NCI-H2196 (cell line): ENCODE results near the gene TTLL6.
"Not testable (repeated sequence)": the region's sequence is repeated elsewhere in the genome, so short reads cannot be mapped to it uniquely, and the experiment has no call there.

Experiments used
- DNase-seq: peaks from one replicate; lab custom pipeline; 2025; ENCODE audit not compliant: unreplicated experiment; lab: John Stamatoyannopoulos, UW

TTLL6 gene

DNA sequence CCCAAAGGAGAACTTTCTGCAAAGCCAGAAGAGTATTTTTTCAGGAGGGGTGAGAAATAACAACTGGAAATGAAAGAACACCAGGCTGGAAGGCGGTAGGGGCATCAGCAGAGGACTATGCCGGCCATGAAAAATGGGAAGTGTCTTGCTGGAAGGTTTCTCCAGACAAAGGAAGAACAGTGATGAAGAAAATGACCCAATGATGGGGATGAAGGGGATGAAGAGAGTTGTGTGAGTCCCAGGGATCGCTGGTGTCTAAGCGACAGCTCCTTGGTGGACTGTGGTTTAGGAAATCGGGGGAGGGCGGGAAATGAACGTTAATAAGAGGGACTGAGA, 623 bp downstream of the TTLL6 start:
- DNase-seq: peak; percentile 35

- DNase-seq: no peak
Measured at GRCh38 chr17:48815311-48815710, 1.7 kb downstream of the TTLL6 start.

DNA sequence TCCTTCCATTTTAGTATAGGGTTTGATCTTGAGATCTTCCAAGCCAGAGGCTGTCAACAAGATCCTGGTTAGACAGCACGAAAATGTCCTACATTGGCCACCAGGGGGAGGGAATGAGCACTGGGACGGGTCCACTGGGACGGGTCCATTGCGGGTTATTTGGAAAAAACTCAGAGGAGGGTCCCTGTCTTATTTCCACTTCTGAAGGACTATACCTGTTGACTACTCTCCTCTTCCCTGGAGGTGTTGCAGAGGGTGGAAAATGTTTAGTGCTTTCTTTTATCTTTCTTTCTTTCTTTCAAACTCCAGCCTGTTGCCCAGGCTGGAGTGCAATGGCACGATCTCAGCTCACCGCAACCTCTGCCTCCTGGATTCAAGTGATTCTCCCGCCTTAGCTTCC, 2.5 kb downstream of the TTLL6 start:
- DNase-seq: peak; percentile 19

GRCh38 chr17:48812001-48812400, 5.0 kb downstream of the TTLL6 start:
- no peak for DNase-seq

- DNase-seq: no peak
Measured at GRCh38 chr17:48809182-48809581, 7.8 kb downstream of the TTLL6 start.

GRCh38 chr17:48804936-48805411, 12.1 kb downstream of the TTLL6 start:
- DNase-seq: peak; percentile 74

DNA sequence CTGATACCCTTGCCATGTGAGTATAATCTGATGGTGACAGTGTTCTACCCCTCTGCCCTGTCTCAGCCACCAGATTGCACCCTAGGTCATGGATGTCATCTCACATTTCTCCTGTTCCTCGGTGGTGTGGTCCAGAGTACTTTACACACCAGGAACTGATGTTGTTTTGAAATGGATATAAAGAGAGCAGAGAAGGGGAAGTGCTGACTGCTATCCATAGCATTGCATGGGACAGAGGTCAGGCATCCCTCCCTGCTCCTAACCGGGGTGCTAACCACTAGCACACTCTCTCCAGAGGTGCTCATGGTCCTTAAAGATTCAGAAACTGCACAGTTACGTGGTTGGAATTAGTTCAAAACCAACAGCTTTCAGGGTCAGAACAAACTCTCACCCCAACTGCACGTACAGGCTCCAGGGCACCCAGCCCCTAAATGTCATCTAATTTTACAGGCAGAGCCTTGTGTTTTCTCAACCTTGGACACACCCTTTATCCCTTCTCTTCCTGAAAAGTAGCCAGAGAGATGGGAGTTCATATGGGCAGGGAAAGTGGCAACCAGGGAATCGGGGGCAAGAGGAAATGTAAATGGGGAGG, 16.3 kb downstream of the TTLL6 start:
- DNase-seq: no peak

- no peak for DNase-seq
Measured at GRCh38 chr17:48799069-48799723, 17.8 kb downstream of the TTLL6 start.

- DNase-seq: not testable (repeated sequence)
Measured at GRCh38 chr17:48796163-48796522, 20.9 kb downstream of the TTLL6 start.

DNA sequence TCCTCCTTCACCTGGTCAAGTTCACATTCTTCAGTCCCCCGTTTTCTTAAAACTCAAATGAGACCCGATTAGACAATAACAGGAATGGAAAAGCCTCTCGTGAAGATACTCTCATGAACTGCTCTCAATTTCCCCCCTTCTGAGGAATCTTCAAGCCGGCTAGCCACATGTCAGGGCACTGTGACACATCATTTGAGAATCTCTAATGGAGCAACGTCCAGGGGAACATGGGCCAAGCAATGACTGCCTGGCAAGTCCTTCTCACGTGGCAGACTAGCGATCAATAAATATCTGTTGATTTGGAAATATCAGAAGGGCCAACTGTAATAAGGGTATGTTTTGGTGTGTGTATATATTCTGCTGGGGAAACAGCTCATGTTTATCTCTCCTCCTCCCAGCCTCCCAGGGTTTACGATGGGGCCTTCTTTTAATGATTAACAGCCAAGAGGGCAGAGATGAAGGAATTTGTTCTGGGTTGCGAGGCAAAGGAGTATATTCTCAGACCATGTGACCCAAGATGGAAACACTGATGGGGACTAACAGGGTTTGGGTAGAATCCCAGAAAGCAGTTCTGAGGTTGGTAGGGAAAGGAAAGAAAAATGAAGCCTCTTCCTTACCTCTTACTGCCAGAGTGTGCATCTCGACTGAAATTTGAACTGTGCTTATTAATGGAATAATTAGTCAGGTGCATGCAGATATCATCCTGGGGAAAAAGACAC, 21.4 kb downstream of the TTLL6 start:
- DNase-seq: no peak

GRCh38 chr17:48792033-48792798, 24.8 kb downstream of the TTLL6 start:
- DNase-seq: no peak

DNA sequence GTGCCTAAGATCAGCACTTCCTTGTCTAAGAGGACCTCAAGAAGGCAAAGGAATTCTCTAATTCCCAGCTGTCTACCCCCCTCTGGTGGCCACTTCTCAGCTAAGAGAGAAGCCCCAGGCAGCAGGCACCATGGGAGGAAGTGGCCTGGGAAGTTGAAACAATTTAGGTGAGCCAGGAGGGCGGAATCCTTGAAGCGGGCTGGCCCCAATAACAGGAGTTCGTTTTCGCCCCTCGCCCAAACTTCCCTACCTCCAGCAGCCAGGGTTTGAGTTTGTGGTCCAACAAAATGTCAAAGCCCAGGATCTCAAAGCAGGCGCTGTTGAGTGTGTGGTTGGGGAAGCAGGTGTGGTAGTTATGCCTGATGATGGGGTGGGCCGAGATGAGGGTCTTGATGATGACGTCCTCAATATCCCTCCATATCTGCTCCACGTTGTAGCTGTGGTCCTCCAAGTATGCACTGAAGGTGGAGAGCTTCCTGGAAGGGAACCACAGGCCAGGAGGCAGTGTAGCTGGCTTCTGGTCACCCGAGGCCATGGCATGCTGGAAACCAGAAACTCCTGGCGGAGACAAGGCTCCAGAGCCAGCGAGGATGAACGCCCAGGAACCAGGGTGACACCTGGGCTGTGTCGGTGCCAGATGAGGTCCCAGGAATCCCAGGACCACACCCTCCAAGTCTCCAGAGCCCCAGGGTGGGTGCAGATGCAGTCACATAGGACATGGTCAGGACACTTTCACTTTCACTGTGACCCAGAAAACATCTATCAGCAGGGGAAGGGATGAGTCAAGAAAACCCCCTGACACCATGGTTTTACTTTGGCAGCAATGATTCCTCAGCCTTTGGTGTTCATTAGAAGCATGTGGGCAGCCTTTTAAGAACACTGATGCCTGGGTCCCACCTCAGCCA, 25.6 kb downstream of the TTLL6 start:
- peak; percentile 86 for DNase-seq

DNA sequence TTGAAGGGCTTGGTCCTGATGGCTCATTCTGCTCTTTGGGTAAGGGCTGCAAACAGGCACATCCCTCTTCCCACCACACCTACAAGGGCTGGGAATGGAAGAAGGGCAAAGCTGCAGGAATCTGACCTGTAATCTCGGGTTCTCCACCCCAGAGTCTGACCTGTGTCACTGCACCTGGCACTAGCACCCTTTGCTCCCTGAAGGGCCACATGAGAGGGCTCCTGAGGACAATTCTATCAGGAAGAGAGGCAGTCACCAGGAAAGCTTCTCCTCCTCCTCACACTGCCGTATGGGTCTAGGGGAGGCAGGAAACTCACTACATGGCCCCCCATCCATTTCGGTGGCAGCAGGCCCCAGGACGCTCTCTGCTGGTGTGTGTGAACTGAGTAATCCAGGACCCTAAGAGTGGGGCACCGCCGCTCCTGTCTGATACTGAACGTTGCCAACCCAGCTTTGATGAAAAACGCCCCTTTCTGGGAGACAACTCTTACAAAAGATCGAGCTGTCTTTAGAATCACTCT, 26.4 kb downstream of the TTLL6 start:
- no peak for DNase-seq

DNA sequence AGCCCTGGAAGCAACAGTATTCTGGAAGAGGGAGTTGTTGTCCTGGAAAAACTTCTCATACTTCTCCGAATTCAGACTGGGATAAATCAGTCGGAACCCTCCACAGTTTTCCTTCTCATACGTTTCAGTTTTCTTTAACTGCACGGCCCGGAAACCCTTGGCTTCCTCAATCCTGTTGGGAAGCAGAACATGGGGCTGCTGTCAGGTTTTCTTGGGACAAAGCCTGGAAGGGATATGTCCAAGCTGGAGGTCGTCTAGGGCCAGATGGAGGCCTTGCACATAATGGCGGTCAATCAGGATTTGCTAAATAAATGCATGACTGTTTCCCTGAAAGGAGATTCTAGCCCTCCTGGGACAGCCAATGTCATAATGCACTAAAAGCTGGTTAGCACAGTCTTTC, 29.2 kb downstream of the TTLL6 start:
- no peak for DNase-seq

DNA sequence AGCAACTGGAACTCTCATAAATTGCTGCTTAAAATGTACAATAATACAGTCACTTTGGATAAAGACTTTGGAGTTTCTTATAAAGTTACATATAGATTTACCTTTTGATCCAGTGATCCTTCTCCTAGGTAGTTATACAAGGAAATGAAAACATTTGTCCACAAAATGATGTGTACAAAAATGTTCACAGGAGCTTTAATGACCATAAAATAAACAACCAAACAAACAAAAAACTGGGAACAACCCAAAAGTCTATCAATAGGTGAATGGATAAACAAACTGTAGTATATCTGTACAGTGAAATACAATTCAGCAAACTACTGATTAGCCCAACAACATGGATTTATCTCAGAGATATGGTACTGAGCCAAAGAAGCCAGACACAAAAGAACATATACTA, 37.6 kb downstream of the TTLL6 start:
- no peak for DNase-seq

DNA sequence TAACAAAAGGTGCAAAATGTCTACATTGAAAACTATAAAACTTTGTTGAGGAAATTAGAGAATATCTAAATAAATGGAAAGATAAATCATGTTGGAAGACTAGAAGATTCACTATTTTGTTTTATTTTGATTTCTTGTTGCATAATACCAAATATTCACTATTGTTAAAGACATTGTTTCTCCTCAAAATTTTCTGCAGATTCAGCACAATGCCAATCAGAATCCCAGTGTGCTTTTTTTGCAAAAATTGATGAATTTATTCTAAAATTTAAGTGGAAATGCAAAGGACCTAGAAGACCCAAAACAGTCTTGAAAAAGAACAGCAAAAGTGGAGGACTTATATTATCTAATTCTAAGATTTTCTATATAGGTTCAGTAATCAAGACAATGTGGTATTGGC, 40.4 kb downstream of the TTLL6 start:
- no peak for DNase-seq

- DNase-seq: no peak
Measured at GRCh38 chr17:48773245-48773644, 43.8 kb downstream of the TTLL6 start.

DNA sequence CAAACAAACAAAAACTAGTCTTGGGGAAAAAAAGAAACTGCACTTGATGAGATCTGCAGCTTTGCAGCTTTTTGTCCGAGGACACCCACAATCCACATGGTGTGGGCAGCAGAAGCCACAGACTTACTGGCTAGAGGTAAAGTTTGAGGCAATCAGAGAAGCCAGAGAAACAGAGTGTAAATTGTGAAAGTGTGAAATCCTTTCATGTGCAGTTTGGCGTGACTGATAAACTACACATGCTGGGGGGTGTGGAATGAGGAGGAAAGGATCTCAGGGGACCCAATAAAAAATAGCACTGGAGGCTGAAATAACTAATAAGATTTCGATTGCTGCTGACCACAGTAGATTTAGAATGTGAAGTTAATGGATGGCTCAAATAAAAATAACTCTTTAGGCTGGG, 46.1 kb downstream of the TTLL6 start:
- DNase-seq: no peak

DNA sequence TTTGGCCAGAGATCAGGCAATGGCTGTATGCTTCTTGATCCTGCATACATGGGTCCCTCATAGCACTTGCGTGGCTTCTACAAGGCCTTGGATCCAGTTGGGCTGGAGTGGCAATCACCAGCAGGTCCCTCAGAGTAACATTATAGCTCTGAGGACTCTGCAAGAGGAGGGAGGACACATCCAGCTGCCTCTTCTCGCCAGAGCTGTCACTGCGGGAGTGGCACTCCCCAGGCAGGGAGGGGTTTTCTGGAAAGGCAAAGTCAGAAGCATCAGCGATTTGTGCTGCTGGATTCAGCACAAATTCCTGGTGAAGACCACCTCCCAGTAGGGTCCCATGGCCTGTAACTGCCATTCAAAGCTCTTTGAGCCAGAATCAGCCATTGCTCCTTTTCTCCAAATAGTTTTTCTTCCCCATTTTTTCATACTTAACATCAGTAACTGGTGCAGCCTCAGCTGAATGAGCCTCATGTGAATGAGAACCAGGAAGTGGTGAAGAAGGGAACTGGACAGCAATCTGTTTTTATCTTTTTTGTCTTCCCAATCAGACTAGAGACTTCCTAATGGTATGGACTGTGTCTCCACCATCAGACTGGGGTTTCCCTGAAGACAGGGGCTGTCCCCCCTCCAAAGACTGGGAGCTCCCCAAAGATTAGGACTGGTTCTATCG, 47.9 kb downstream of the TTLL6 start:
- no peak for DNase-seq

DNA sequence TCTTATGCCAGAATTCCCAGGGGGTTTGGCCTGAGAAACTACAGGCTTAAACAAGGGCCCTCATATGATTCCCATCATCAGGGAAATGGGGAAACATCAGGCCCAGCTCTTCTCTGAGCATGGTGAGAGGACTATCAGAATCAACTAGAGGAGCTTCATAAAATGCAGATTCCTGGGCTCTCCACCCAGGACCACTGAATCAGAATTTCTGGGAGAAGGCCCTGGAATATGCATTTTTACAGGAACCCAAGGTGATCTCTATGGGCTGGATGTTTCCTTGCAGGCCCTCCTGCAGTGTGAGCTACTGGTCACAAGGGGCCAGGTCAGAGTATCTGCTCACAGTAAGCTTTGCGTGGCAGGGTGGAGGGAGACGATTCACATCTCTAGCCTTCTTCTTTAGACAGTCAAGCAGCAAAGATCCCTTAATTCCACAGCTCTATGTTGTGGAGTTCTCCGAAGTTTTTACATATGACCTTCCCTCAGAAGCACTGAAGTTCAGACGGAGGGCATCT, 49.7 kb downstream of the TTLL6 start:
- DNase-seq: no peak
